IMR-90 (cell line): ENCODE results near the gene RPP30. TPM values are rescaled to one million over a fixed set of nuclear protein-coding genes. Genes with fewer than 3 reads are reported as not detected.

Experiments used
- ATAC-seq: fragments of 200-7000 bp; cut with Tn5 transposase; 2 replicates; pipeline ENCODE4 v1.9.1; 2020; ENCODE audit warnings: low read depth, mild to moderate bottlenecking, moderate library complexity
- BruUV-seq: library from RNA; stranded (reverse); fragments of 400-500 nt; replicated peaks from 2 replicates; lab custom pipeline; 2021; lab: Mats Ljungman, UMichigan
- CTCF ChIA-PET: fragments of 300-600 bp; formaldehyde crosslinking; extraction: SDS; loops from one replicate; lab custom pipeline; 2021; ENCODE audit warnings: antibody characterized with exemption; lab: Yijun Ruan, JAX
- POLR2A ChIA-PET: fragments of 300-600 bp; sonication (Branson Sonifier 250); formaldehyde crosslinking; loops from one replicate; lab custom pipeline; 2022; ENCODE audit warnings: antibody characterized with exemption; ENCODE audit not compliant: unreplicated experiment; lab: Charles Lee
- DNase-seq: peaks from one replicate; pipeline ENCODE4 v3.0.0; 2013
- H2AFZ ChIP-seq: replicated peaks from 2 replicates; pipeline ENCODE3; 2013; ENCODE audit warnings: low read length, mild to moderate bottlenecking; ENCODE audit not compliant: poor library complexity
- H2AK5ac ChIP-seq: 2 replicates; pipeline ENCODE4 v1.6.1; 2013; ENCODE audit warnings: low read depth, low read length, inconsistent platforms
- H2AK9ac ChIP-seq: replicated peaks from 2 replicates; pipeline ENCODE3; 2013; ENCODE audit warnings: mild to moderate bottlenecking, low read depth, low read length, moderate library complexity; ENCODE audit not compliant: poor library complexity
- H2BK120ac ChIP-seq: 2 replicates; pipeline ENCODE4 v1.6.1; 2013; ENCODE audit warnings: low read depth, low read length, inconsistent platforms
- H2BK15ac ChIP-seq: 3 replicates; pipeline ENCODE4 v1.6.1; 2013; ENCODE audit warnings: low read depth, low read length, inconsistent platforms
- H2BK20ac ChIP-seq: 2 replicates; pipeline ENCODE4 v1.6.1; 2013; ENCODE audit warnings: low read depth, mild to moderate bottlenecking, inconsistent platforms, low read length, moderate library complexity
- H2BK5ac ChIP-seq: 2 replicates; pipeline ENCODE4 v1.6.1; 2013; ENCODE audit warnings: mild to moderate bottlenecking, low read depth, low read length, inconsistent platforms; ENCODE audit not compliant: poor library complexity, severe bottlenecking
- H3K14ac ChIP-seq: replicated peaks from 2 replicates; pipeline ENCODE4 v1.6.1; 2013; ENCODE audit warnings: low read depth, low read length, inconsistent platforms
- H3K18ac ChIP-seq: 2 replicates; pipeline ENCODE4 v1.6.1; 2013; ENCODE audit warnings: low read depth, low read length, control low read depth
- H3K23ac ChIP-seq: 2 replicates; pipeline ENCODE4 v1.6.1; 2013; ENCODE audit warnings: low read depth, low read length, inconsistent platforms
- H3K27ac ChIP-seq: 2 replicates; pipeline ENCODE4 v1.5.1; 2013; ENCODE audit warnings: mild to moderate bottlenecking, control low read depth, low read length; ENCODE audit not compliant: insufficient read depth
- H3K27me3 ChIP-seq: 2 replicates; pipeline ENCODE4 v1.6.1; 2013; ENCODE audit warnings: low read length; ENCODE audit not compliant: control insufficient read depth, insufficient read depth
- H3K36me3 ChIP-seq: 2 replicates; pipeline ENCODE4 v1.6.1; 2013; ENCODE audit warnings: low read length, mixed read lengths; ENCODE audit not compliant: control insufficient read depth, insufficient read depth
- H3K4ac ChIP-seq: 2 replicates; pipeline ENCODE4 v1.6.1; 2013; ENCODE audit warnings: low read depth, low read length, inconsistent platforms
- H3K4me1 ChIP-seq: 2 replicates; pipeline ENCODE4 v1.6.1; 2013; ENCODE audit warnings: low read length, mixed read lengths; ENCODE audit not compliant: control insufficient read depth, insufficient read depth
- H3K4me2 ChIP-seq: 2 replicates; pipeline ENCODE4 v1.6.1; 2013; ENCODE audit warnings: low read depth, mild to moderate bottlenecking, control low read depth, low read length, moderate library complexity
- H3K4me3 ChIP-seq: 2 replicates; pipeline ENCODE4 v1.5.1; 2013; ENCODE audit warnings: low read depth, mild to moderate bottlenecking, control low read depth, low read length, moderate library complexity; ENCODE audit not compliant: insufficient read depth
- H3K56ac ChIP-seq: 2 replicates; pipeline ENCODE4 v1.6.1; 2013; ENCODE audit warnings: low read length, inconsistent platforms; ENCODE audit not compliant: insufficient read depth; ENCODE audit errors: extremely low read depth
- H3K79me1 ChIP-seq, 2 experiments: 2 replicates each; pipeline ENCODE4 v1.6.1; 2013; ENCODE audit warnings: low read length in 2 of 2, inconsistent platforms in 1 of 2, low read depth in 1 of 2
- H3K9ac ChIP-seq: 2 replicates; pipeline ENCODE4 v1.6.1; 2013; ENCODE audit warnings: low read depth, low read length, control low read depth
- H3K9me1 ChIP-seq: 2 replicates; pipeline ENCODE4 v1.6.1; 2013; ENCODE audit warnings: low read length, inconsistent platforms; ENCODE audit not compliant: insufficient read depth
- H3K9me3 ChIP-seq: 2 replicates; pipeline ENCODE4 v1.6.1; 2013; ENCODE audit warnings: low read length; ENCODE audit not compliant: control insufficient read depth, insufficient read depth
- H4K20me1 ChIP-seq: 2 replicates; pipeline ENCODE4 v1.6.1; 2013; ENCODE audit warnings: low read length, inconsistent platforms; ENCODE audit not compliant: insufficient read depth
- H4K5ac ChIP-seq: 2 replicates; pipeline ENCODE4 v1.6.1; 2013; ENCODE audit warnings: mild to moderate bottlenecking, low read depth, low read length, control low read depth
- H4K8ac ChIP-seq, 2 experiments: 2 replicates each; pipeline ENCODE4 v1.6.1; 2013; ENCODE audit warnings: low read depth in 2 of 2, low read length in 2 of 2, control low read depth in 1 of 2, inconsistent platforms in 1 of 2
- H4K91ac ChIP-seq: 2 replicates; pipeline ENCODE4 v1.6.1; 2013; ENCODE audit warnings: low read depth, low read length, inconsistent platforms; ENCODE audit not compliant: insufficient read depth
- CEBPB ChIP-seq: IDR thresholded peaks from 2 replicates; pipeline ENCODE4 v1.6.1; 2012; ENCODE audit warnings: low read depth, low read length, improper control_type of control experiment
- FOS ChIP-seq: fragments of 150-350 bp; IDR thresholded peaks from 2 replicates; pipeline ENCODE4 v1.6.1; 2016; ENCODE audit warnings: low read depth, low read length
- MAZ ChIP-seq: IDR thresholded peaks from 2 replicates; pipeline ENCODE4 v1.6.1; 2012; ENCODE audit warnings: low read depth, mild to moderate bottlenecking, low read length, improper control_type of control experiment, moderate library complexity, borderline replicate concordance
- MXI1 ChIP-seq: IDR thresholded peaks from 2 replicates; pipeline ENCODE4 v1.6.1; 2012; ENCODE audit warnings: low read depth, mild to moderate bottlenecking, low read length, moderate library complexity, borderline replicate concordance
- NFE2L2 ChIP-seq: fragments of 150-350 bp; IDR thresholded peaks from 2 replicates; pipeline ENCODE4 v1.6.1; 2016; ENCODE audit warnings: low read depth, mild to moderate bottlenecking, low read length
- POLR2A ChIP-seq: IDR thresholded peaks from 2 replicates; pipeline ENCODE4 v1.6.1; 2012; ENCODE audit warnings: mild to moderate bottlenecking, low read depth, low read length
- RAD21 ChIP-seq: IDR thresholded peaks from 2 replicates; pipeline ENCODE4 v1.6.1; 2012; ENCODE audit warnings: low read length, improper control_type of control experiment
- RCOR1 ChIP-seq: IDR thresholded peaks from 2 replicates; pipeline ENCODE4 v1.6.1; 2012; ENCODE audit warnings: mild to moderate bottlenecking, low read length, improper control_type of control experiment; ENCODE audit not compliant: insufficient replicate concordance
- RFX5 ChIP-seq: IDR thresholded peaks from 2 replicates; pipeline ENCODE4 v1.8.0; 2012; ENCODE audit warnings: low read depth, mild to moderate bottlenecking, low read length, moderate library complexity
- SMC3 ChIP-seq: fragments of 150-350 bp; IDR thresholded peaks from 2 replicates; pipeline ENCODE4 v1.6.1; 2016; ENCODE audit warnings: low read depth, mild to moderate bottlenecking, antibody characterized with exemption, low read length, moderate library complexity
- WGBS, 2 experiments: methylation state at CpG; one replicate each; pipeline versions ENCODE4 v1.1.5 to v1.1.7; 2013; ENCODE audit warnings: missing lambda C conversion rate in 2 of 2; ENCODE audit not compliant: insufficient read length in 1 of 2; ENCODE audit errors: extremely low coverage in 2 of 2; 5-methylcytosine and 5-hydroxymethylcytosine counted together
- dilution Hi-C: fragments of 300-500 bp; cut with HindIII; formaldehyde crosslinking; loops from one replicate; pipeline ENCODE4 v1.14.3; 2018; ENCODE audit warnings: low sequenced_read_pairs; ENCODE audit not compliant: unreplicated experiment
- in situ Hi-C: fragments of 300-500 bp; cut with MboI; formaldehyde crosslinking; loops from 3 replicates; pipeline ENCODE4 v1.14.3; 2019; ENCODE audit warnings: low sequenced_read_pairs, inconsistent platforms, mixed read lengths
- intact Hi-C: fragments of 100-400 bp; cut with micrococcal nuclease; formaldehyde crosslinking; loops from 2 replicates; pipeline ENCODE4 v1.10.0; 2022
- polyA plus RNA-seq, 3 experiments: library from polyadenylated mRNA; depleted of rRNA; stranded (reverse); fragments of >200 nt; gene quantifications; 2 replicates each; pipeline ENCODE4 v1.2.3, GENCODE V29; 2012; ENCODE audit warnings: low replicate concordance in 1 of 3
- total RNA-seq: library from RNA; depleted of rRNA; stranded (reverse); fragments of >200 nt; gene quantifications from 2 replicates; pipeline ENCODE4 v1.2.3, GENCODE V29; 2012
- TF ChIP-seq, protein P1 (sequence below): fragments of 150-350 bp; IDR thresholded peaks from 2 replicates; pipeline ENCODE4 v1.6.1; 2017; ENCODE audit warnings: mild to moderate bottlenecking, antibody characterized with exemption, low read length, low read depth
- TF ChIP-seq, protein P2 (sequence below): conservative IDR thresholded peaks from 2 replicates; pipeline ENCODE4 v1.5.1; 2012; ENCODE audit warnings: mild to moderate bottlenecking, low read depth, low read length, improper control_type of control experiment

RPP30 gene
- total and polyA plus RNA-seq, 2 of the 4 experiments (the other 2 are of a cell fraction), result 27.6 to 45.2 TPM

DNA sequence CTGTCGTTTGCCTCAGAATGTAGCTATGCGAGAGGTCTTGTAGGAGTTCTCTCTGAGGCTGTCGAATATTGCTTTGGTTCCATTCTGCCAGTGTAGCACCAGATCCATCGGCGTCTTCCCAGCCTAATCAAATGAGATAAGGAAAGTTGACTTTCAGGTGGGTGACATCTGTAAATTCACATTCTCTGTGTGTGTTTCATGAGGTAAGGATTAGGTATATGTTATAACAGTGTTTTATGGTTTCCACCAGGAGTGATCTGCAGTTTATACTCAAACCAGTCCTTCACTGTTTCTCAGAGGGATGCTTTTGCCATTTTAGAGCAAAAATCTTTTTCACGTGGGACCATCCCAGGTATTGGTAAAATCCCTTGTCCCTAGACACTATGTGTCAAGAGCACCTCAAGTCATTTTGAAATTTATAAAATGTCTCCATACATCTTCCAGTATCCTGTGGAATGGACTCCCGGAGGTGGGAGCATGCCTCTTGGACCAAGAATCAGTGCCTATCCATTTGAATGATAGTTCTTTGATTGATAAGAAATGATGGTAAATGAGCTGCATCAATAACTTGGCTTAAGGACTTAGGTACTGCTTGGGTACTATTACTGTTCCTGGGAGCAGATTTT, 41.2 kb downstream of the RPP30 start:
- Histone ChIP-seq H4K91ac (peak overlapping the region; percentile 24; the same call in 1 of the 2 replicates), H3K4me1 (peaks cover 1% of the 10 kb centered on the region), H3K27me3 (no peaks in the 10 kb centered on the region), H2BK5ac (no peak overlapping the region), H4K8ac (no peak overlapping the region; a peak in 1 of 4 replicates), H3K79me1 (no peaks in the 10 kb centered on the region), H3K18ac (no peak overlapping the region), H3K4me3 (no peak overlapping the region), H3K4me2 (no peak overlapping the region), H3K36me3 (no peaks in the 10 kb centered on the region; the same call in 1 of the 2 replicates), H3K9me1 (no peaks in the 10 kb centered on the region), H4K5ac (no peak overlapping the region), H3K56ac (no peak overlapping the region), H3K9me3 (no peaks in the 10 kb centered on the region), H2BK15ac (no peak overlapping the region), H3K4ac (no peak overlapping the region), H3K23ac (no peak overlapping the region), H3K9ac (no peak overlapping the region), H3K14ac (no peak overlapping the region), H2AK5ac (no peak overlapping the region), H2AK9ac (no peak overlapping the region), H2BK120ac (peak overlapping the region; percentile 36), H3K27ac (no peak overlapping the region), H2BK20ac (peak overlapping the region; percentile 53; the same call in 1 of the 2 replicates), H4K20me1 (no peaks in the 10 kb centered on the region), H2AFZ (no peak overlapping the region)
- no TSS peak for BruUV-seq
- POLR2A ChIA-PET, result no interaction called here
- in situ Hi-C loops, result loop anchor here (5.0 to 25.0 kb wide), 2 partner anchors 334 to 999 kb away; partner anchors contain the start of genes BTAF1 and FGFBP3
- intact Hi-C loops, result loop anchor here (5.0 to 10.0 kb wide), 3 partner anchors 129 to 252 kb away; no protein-coding TSS in a partner anchor
- WGBS, 2 experiments, result no CpG with 5 or more reads among the region's 7 CpGs
- no peak for ATAC-seq
- dilution Hi-C loops, result no loop called here
- no peak for DNase-seq
- no peak for TF ChIP-seq SMC3
- TF ChIP-seq, protein P1, sequence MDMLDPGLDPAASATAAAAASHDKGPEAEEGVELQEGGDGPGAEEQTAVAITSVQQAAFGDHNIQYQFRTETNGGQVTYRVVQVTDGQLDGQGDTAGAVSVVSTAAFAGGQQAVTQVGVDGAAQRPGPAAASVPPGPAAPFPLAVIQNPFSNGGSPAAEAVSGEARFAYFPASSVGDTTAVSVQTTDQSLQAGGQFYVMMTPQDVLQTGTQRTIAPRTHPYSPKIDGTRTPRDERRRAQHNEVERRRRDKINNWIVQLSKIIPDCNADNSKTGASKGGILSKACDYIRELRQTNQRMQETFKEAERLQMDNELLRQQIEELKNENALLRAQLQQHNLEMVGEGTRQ, result no peak
- TF ChIP-seq, protein P2, sequence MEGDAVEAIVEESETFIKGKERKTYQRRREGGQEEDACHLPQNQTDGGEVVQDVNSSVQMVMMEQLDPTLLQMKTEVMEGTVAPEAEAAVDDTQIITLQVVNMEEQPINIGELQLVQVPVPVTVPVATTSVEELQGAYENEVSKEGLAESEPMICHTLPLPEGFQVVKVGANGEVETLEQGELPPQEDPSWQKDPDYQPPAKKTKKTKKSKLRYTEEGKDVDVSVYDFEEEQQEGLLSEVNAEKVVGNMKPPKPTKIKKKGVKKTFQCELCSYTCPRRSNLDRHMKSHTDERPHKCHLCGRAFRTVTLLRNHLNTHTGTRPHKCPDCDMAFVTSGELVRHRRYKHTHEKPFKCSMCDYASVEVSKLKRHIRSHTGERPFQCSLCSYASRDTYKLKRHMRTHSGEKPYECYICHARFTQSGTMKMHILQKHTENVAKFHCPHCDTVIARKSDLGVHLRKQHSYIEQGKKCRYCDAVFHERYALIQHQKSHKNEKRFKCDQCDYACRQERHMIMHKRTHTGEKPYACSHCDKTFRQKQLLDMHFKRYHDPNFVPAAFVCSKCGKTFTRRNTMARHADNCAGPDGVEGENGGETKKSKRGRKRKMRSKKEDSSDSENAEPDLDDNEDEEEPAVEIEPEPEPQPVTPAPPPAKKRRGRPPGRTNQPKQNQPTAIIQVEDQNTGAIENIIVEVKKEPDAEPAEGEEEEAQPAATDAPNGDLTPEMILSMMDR, result no peak
- no peak for TF ChIP-seq POLR2A
- TF ChIP-seq MAZ, result no peak
- no peak for TF ChIP-seq MXI1
- TF ChIP-seq RFX5, result no peak
- no peak for TF ChIP-seq NFE2L2
- no peak for TF ChIP-seq CEBPB
- TF ChIP-seq FOS, result no peak
- TF ChIP-seq RCOR1, result no peak
- no peak for TF ChIP-seq RAD21
- CTCF ChIA-PET, result interaction anchor here (1.3 to 1.6 kb wide), 2 partner anchors 47 to 338 kb away, joined by 4 to 12 read pairs; no protein-coding TSS in a partner anchor
